ENCODE measurements around the gene IFNAR2.

DNA sequence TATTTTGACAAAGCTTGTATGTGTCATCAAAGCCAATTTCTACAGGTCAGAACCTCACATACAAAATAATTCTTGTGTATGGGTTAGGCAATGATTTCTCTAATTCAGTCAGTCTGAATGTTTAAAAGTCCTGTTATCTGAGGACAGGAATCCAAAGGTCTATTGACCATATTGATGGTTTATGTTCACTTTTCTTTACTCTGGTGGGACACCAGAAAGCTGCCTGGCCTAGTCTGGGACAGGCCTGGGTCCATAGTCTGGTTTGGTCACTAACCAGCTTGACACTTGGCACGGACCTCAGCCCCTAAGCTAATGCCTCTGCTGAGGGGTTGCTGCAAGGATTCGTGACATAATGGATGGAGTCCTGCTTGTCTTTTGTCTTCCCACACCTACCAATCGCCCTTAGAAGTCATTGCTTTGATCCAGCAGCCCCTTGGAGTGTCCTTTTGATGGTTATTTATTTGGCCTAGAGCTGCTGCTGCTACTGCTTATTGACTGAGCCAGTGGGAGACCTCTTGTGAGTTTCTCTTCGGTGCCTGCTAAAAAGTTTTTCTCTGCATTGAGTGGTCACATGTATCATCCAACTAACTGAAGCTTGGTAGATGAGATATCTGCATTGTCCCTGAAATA, 15.7 kb downstream of the IFNAR2 start:
- TF ChIP-seq FOXK2 (IDR thresholded peaks at IDR 0.05) (no peak), CTBP1 (IDR thresholded peaks at IDR 0.05; ENCODE audit: borderline replicate concordance) (no peak), SP1 (IDR thresholded peaks at IDR 0.05) (no peak), SUZ12 (IDR thresholded peaks at IDR 0.05) (no peak), ELF4 (IDR thresholded peaks at IDR 0.05) (no peak)
